ENCODE results near the gene ZNF70.
A peak's percentile ranks its signal among the peaks of the same experiment; 100 is the strongest.

ZNF70 gene

GRCh38 chr22:23722160-23722559 is 28.8 kb downstream of the ZNF70 start:
- 95% methylated on average over 3 of the region's 4 CpGs for WGBS

GRCh38 chr22:23720855-23721254 is 30.1 kb downstream of the ZNF70 start:
- H2AK5ac ChIP-seq (ENCODE audit: low read length, severe bottlenecking) = no peak overlapping the region
- H4K91ac ChIP-seq (ENCODE audit: low read length) = no peak overlapping the region
- 80% methylated on average over 6 of the region's 6 CpGs for WGBS
- no peak overlapping the region for H3K18ac ChIP-seq (ENCODE audit: low read depth in 1 of 2, low read length in 2 of 2)
- no peak for DNase-seq
- H3K27me3 ChIP-seq (ENCODE audit: control insufficient read depth in 1 of 2, insufficient read depth in 1 of 2, low read length in 2 of 2) = no peaks in the 10 kb centered on the region
- no peaks in the 10 kb centered on the region for H3K36me3 ChIP-seq (ENCODE audit: control insufficient read depth in 1 of 2, insufficient read depth in 2 of 2, low read depth in 1 of 2, low read length in 2 of 2)
- peaks cover 8% of the 10 kb centered on the region for H3K4me1 ChIP-seq (ENCODE audit: control insufficient read depth, insufficient read depth, low read depth, low read length)
- no peak overlapping the region for H3K4me2 ChIP-seq (ENCODE audit: low read length, poor library complexity, severe bottlenecking)
- no peak overlapping the region for H3K4ac ChIP-seq (ENCODE audit: low read depth in 1 of 2, low read length in 2 of 2)
- no peak overlapping the region for H3K9ac ChIP-seq (ENCODE audit: low read length)
- H2AFZ ChIP-seq (ENCODE audit: low read depth, low read length) = no peak overlapping the region
- no peak overlapping the region for H3K23ac ChIP-seq (ENCODE audit: low read length in 2 of 2)
- no peak overlapping the region for H3K27ac ChIP-seq (ENCODE audit: low read length, poor library complexity, severe bottlenecking)
- no peak overlapping the region for H3K4me3 ChIP-seq (ENCODE audit: insufficient read depth in 1 of 2, low read depth in 1 of 2, low read length in 2 of 2)
- H2BK5ac ChIP-seq (ENCODE audit: low read depth, low read length, poor library complexity, severe bottlenecking) = no peak overlapping the region
- no peak overlapping the region for H2BK12ac ChIP-seq (ENCODE audit: low read length in 2 of 2)
- H4K8ac ChIP-seq (ENCODE audit: low read length) = no peak overlapping the region
- H3K14ac ChIP-seq (ENCODE audit: low read length in 2 of 2) = no peak overlapping the region
- peaks cover 6% of the 10 kb centered on the region for H3K79me1 ChIP-seq (replicated peaks; ENCODE audit: low read length, poor library complexity, severe bottlenecking)
- no peaks in the 10 kb centered on the region for H3K9me3 ChIP-seq (ENCODE audit: control insufficient read depth, low read length)
- no peak overlapping the region for H2BK120ac ChIP-seq (ENCODE audit: low read depth, low read length)
- no peak overlapping the region for H2BK15ac ChIP-seq (ENCODE audit: low read depth, poor library complexity, severe bottlenecking)

More at GRCh38 chr22:23722160-23722559, 28.8 kb downstream of the ZNF70 start:
- Histone ChIP-seq H3K27ac (ENCODE audit: low read length, poor library complexity, severe bottlenecking) (no peak overlapping the region), H3K79me1 (replicated peaks; ENCODE audit: low read length, poor library complexity, severe bottlenecking) (no peaks in the 10 kb centered on the region), H3K23ac (ENCODE audit: low read length in 2 of 2) (no peak overlapping the region), H3K4me2 (ENCODE audit: low read length, poor library complexity, severe bottlenecking) (no peak overlapping the region), H3K4ac (ENCODE audit: low read depth in 1 of 2, low read length in 2 of 2) (no peak overlapping the region), H2AFZ (ENCODE audit: low read depth, low read length) (no peak overlapping the region), H3K27me3 (ENCODE audit: control insufficient read depth in 1 of 2, insufficient read depth in 1 of 2, low read length in 2 of 2) (peaks cover 0 to 3% of the 10 kb centered on the region in 2 experiments), H3K4me3 (ENCODE audit: insufficient read depth in 1 of 2, low read depth in 1 of 2, low read length in 2 of 2) (no peak overlapping the region), H2AK5ac (ENCODE audit: low read length, severe bottlenecking) (no peak overlapping the region), H3K9ac (ENCODE audit: low read length) (no peak overlapping the region), H3K9me3 (ENCODE audit: control insufficient read depth, low read length) (no peaks in the 10 kb centered on the region), H3K18ac (ENCODE audit: low read depth in 1 of 2, low read length in 2 of 2) (no peak overlapping the region), H2BK5ac (ENCODE audit: low read depth, low read length, poor library complexity, severe bottlenecking) (no peak overlapping the region), H3K14ac (ENCODE audit: low read length in 2 of 2) (no peak overlapping the region), H2BK15ac (ENCODE audit: low read depth, poor library complexity, severe bottlenecking) (no peak overlapping the region), H3K4me1 (ENCODE audit: control insufficient read depth, insufficient read depth, low read depth, low read length) (peaks cover 3% of the 10 kb centered on the region), H2BK120ac (ENCODE audit: low read depth, low read length) (no peak overlapping the region), H3K36me3 (ENCODE audit: control insufficient read depth in 1 of 2, insufficient read depth in 2 of 2, low read depth in 1 of 2, low read length in 2 of 2) (no peaks in the 10 kb centered on the region), H4K8ac (ENCODE audit: low read length) (no peak overlapping the region), H2BK12ac (ENCODE audit: low read length in 2 of 2) (no peak overlapping the region), H4K91ac (ENCODE audit: low read length) (no peak overlapping the region)
- DNase-seq = no peak

DNA sequence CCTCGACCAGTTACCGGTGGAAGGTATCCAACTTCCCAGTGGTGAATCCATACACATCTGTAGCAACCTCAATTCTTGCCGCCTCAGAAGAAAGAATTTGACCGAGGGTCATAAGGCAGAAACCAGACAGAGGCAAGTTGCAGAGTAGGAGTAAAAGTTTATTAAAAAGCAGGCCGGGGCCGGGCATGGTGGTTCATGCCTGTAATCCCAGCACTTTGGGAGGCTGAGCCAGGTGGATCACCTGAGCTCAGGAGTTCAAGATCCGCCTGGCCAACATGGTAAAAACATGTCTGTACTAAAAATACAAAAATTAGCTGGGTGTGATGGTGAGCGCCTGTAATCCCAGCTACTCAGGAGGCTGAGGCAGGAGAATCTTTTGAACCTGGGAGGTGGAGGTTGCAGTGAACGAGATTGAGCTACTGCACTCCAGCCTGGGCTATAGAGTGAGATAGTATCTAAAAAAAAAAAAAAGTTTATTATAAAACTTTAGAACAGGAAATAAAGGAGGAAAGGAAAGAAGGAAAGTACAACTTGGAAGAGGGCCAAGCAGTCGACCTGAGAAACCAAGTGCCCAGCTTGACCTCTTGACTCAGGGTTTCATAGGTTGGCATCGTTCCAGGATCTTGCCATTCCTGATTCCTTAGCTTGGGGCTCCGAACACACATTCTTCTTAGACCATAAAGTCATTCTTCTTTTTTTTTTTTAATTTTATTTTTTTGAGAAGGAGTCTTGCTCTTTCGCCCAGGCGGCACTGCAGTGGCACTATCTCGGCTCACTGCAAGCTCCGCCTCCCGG is 32.3 kb downstream of the ZNF70 start:
- Histone ChIP-seq H4K91ac (ENCODE audit: low read length) (no peak overlapping the region), H3K27me3 (ENCODE audit: control insufficient read depth in 1 of 2, insufficient read depth in 1 of 2, low read length in 2 of 2) (no peaks in the 10 kb centered on the region), H2BK12ac (ENCODE audit: low read length in 2 of 2) (no peak overlapping the region), H2BK15ac (ENCODE audit: low read depth, poor library complexity, severe bottlenecking) (no peak overlapping the region), H3K9me3 (ENCODE audit: control insufficient read depth, low read length) (no peaks in the 10 kb centered on the region), H4K8ac (ENCODE audit: low read length) (no peak overlapping the region), H2BK5ac (ENCODE audit: low read depth, low read length, poor library complexity, severe bottlenecking) (no peak overlapping the region), H3K9ac (ENCODE audit: low read length) (no peak overlapping the region), H3K27ac (ENCODE audit: low read length, poor library complexity, severe bottlenecking) (no peak overlapping the region), H3K4me1 (ENCODE audit: control insufficient read depth, insufficient read depth, low read depth, low read length) (peaks cover 13% of the 10 kb centered on the region), H3K4me2 (ENCODE audit: low read length, poor library complexity, severe bottlenecking) (no peak overlapping the region), H3K23ac (ENCODE audit: low read length in 2 of 2) (no peak overlapping the region), H3K18ac (ENCODE audit: low read depth in 1 of 2, low read length in 2 of 2) (no peak overlapping the region), H3K14ac (ENCODE audit: low read length in 2 of 2) (no peak overlapping the region), H3K79me1 (replicated peaks; ENCODE audit: low read length, poor library complexity, severe bottlenecking) (peaks cover 15% of the 10 kb centered on the region), H2AFZ (ENCODE audit: low read depth, low read length) (no peak overlapping the region), H2AK5ac (ENCODE audit: low read length, severe bottlenecking) (no peak overlapping the region), H2BK120ac (ENCODE audit: low read depth, low read length) (no peak overlapping the region), H3K4me3 (ENCODE audit: insufficient read depth in 1 of 2, low read depth in 1 of 2, low read length in 2 of 2) (no peak overlapping the region), H3K36me3 (ENCODE audit: control insufficient read depth in 1 of 2, insufficient read depth in 2 of 2, low read depth in 1 of 2, low read length in 2 of 2) (peaks cover 11 to 17% of the 10 kb centered on the region in 2 experiments), H3K4ac (ENCODE audit: low read depth in 1 of 2, low read length in 2 of 2) (no peak overlapping the region)
- WGBS = 95% methylated on average over 14 of the region's 17 CpGs
- DNase-seq = no peak

DNA sequence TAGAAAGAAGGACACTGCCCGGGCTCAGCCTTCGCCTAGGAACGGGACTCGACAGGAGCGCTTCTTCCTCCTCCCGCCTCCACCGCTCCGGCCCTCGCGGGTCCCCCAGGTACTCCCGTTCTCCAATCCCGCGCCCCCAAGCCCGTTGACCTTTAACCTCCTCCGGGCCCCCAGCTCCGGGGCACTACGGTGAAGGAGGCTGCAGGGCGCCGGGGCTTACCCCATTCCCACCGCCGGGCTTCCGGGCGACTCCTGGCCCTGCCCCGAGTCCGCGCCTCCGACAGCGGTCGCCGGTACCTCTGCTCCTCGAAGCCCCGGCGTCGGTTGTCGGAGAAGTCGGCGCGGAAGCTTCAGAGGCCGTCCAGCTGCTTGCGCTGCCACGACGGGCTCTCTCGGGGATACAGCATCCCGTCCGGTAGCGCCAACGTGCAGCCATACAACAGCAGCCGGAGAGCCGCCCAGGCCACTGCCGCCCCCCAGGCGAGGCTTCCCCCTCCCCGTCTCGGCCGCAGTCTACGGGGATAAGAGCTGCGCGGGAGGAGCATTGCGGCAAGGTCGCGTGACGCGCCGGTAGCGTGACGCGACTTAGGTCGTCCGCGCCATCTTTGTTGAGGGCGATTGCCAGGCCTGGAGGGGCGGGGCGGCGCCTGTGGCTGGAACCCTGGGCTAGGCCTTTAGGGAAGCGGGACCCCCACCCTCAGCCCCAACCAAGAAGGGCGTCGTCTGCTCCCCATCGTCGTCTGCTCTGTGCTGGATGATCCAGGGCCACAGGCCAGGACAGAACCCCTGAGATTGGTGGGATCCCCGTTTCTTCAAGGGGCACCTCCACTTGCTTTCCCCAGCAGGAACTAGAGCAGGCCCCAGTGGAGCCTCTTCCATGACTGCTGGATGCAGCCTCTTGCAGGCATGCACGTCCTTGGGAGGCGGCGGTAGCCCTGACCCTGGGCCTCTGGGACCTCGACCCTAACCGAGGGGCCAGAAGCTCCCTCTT is 33.8 kb downstream of the ZNF70 start:
- Histone ChIP-seq H2AK5ac (ENCODE audit: low read length, severe bottlenecking) (no peak overlapping the region), H2BK120ac (ENCODE audit: low read depth, low read length) (no peak overlapping the region), H3K18ac (ENCODE audit: low read depth in 1 of 2, low read length in 2 of 2) (peak overlapping the region; percentile 67 to 97), H3K79me1 (replicated peaks; ENCODE audit: low read length, poor library complexity, severe bottlenecking) (peaks cover 17% of the 10 kb centered on the region), H3K36me3 (ENCODE audit: control insufficient read depth in 1 of 2, insufficient read depth in 2 of 2, low read depth in 1 of 2, low read length in 2 of 2) (peaks cover 22 to 23% of the 10 kb centered on the region in 2 experiments), H3K4ac (ENCODE audit: low read depth in 1 of 2, low read length in 2 of 2) (peak overlapping the region; percentile 73 to 92), H3K9ac (ENCODE audit: low read length) (peak overlapping the region; percentile 94), H2AFZ (ENCODE audit: low read depth, low read length) (peak overlapping the region; percentile 99), H3K27ac (ENCODE audit: low read length, poor library complexity, severe bottlenecking) (no peak overlapping the region), H3K4me1 (ENCODE audit: control insufficient read depth, insufficient read depth, low read depth, low read length) (peaks cover 13% of the 10 kb centered on the region), H4K8ac (ENCODE audit: low read length) (peak overlapping the region; percentile 100), H2BK15ac (ENCODE audit: low read depth, poor library complexity, severe bottlenecking) (peak overlapping the region; percentile 65), H2BK12ac (ENCODE audit: low read length in 2 of 2) (peak overlapping the region in 1 of 2 experiments; percentile 67), H3K4me2 (ENCODE audit: low read length, poor library complexity, severe bottlenecking) (peak overlapping the region; percentile 82), H3K27me3 (ENCODE audit: control insufficient read depth in 1 of 2, insufficient read depth in 1 of 2, low read length in 2 of 2) (no peaks in the 10 kb centered on the region), H3K4me3 (ENCODE audit: insufficient read depth in 1 of 2, low read depth in 1 of 2, low read length in 2 of 2) (peak overlapping the region; percentile 92 to 93), H2BK5ac (ENCODE audit: low read depth, low read length, poor library complexity, severe bottlenecking) (no peak overlapping the region), H3K14ac (ENCODE audit: low read length in 2 of 2) (peak overlapping the region; percentile 83 to 96), H3K23ac (ENCODE audit: low read length in 2 of 2) (peak overlapping the region in 1 of 2 experiments; percentile 96), H4K91ac (ENCODE audit: low read length) (peak overlapping the region; percentile 92), H3K9me3 (ENCODE audit: control insufficient read depth, low read length) (no peaks in the 10 kb centered on the region)
- peak; percentile 88 for DNase-seq
- 6% methylated on average over 84 of the region's 84 CpGs for WGBS

Measured in mesenchymal stem cell (in vitro differentiated cells and primary cell).